HEK293T (cell line): Measurements from ENCODE around the gene DYNLT5.

Source experiments
- BHLHE40 ChIP-seq: fragments of 450-650 bp; IDR thresholded peaks from 2 replicates; pipeline ENCODE4 v1.6.1; 2016; ENCODE audit warnings: mild to moderate bottlenecking, moderate library complexity, borderline replicate concordance
- ELF4 ChIP-seq: fragments of 450-650 bp; IDR thresholded peaks from 2 replicates; pipeline ENCODE4 v1.6.1; 2017; ENCODE audit warnings: antibody characterized with exemption
- FOXK2 ChIP-seq: fragments of 450-650 bp; IDR thresholded peaks from 2 replicates; pipeline ENCODE4 v1.6.1; 2016; ENCODE audit warnings: mild to moderate bottlenecking
- SP1 ChIP-seq: fragments of 450-650 bp; IDR thresholded peaks from 2 replicates; pipeline ENCODE4 v1.6.1; 2017
- SUZ12 ChIP-seq: fragments of 450-650 bp; IDR thresholded peaks from 2 replicates; pipeline ENCODE4 v1.6.1; 2016; ENCODE audit warnings: mild to moderate bottlenecking
- TF ChIP-seq, protein P1 (sequence below): fragments of 450-650 bp; IDR thresholded peaks from 2 replicates; pipeline ENCODE4 v1.6.1; 2016

DNA sequence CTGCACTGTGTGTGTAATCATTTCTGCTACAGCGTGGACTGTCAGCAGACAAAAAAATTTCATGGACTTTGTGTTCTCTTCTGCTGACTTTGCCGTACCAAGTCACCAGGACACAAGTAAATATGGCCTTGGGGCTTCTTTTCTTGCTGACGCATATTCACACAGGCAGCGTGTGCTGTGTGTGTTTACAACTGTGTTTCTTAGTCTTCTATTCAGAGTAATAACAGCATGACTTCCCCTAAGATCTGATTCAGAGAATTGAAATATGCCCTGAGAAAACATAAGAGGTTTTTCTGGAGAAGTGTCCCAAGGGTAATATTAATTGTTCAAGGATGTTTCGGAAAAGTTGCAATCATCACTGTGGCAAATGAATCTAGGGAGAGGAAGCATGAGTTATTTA is 47.1 kb upstream of the DYNLT5 start:
- TF ChIP-seq SP1 = no peak
- no peak for TF ChIP-seq BHLHE40
- no peak for TF ChIP-seq ELF4
- TF ChIP-seq FOXK2 = no peak
- TF ChIP-seq, protein P1, sequence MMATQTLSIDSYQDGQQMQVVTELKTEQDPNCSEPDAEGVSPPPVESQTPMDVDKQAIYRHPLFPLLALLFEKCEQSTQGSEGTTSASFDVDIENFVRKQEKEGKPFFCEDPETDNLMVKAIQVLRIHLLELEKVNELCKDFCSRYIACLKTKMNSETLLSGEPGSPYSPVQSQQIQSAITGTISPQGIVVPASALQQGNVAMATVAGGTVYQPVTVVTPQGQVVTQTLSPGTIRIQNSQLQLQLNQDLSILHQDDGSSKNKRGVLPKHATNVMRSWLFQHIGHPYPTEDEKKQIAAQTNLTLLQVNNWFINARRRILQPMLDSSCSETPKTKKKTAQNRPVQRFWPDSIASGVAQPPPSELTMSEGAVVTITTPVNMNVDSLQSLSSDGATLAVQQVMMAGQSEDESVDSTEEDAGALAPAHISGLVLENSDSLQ = 0 out of 2 replicates have a peak, but pooled peaks have one; percentile 13
- no peak for TF ChIP-seq SUZ12
